Esophagus (tissue), 2 donors: ENCODE measurements around the gene ERBB4. TPM values are rescaled to one million over a fixed set of nuclear protein-coding genes. Genes with fewer than 3 reads are reported as not detected.

Experiments used
- H3K27ac ChIP-seq, 2 donors: one replicate each; pipeline ENCODE4 v1.5.1; 2013; ENCODE audit warnings: low read depth in 2 of 2, mild to moderate bottlenecking in 2 of 2, inconsistent platforms in 1 of 2, low read length in 1 of 2, moderate library complexity in 1 of 2
- H3K27me3 ChIP-seq, 2 donors: one replicate each; pipeline ENCODE4 v1.6.1; 2013; ENCODE audit warnings: low read length in 2 of 2, control low read depth in 1 of 2, mild to moderate bottlenecking in 1 of 2; ENCODE audit not compliant: insufficient read depth in 2 of 2, control insufficient read depth in 1 of 2
- H3K36me3 ChIP-seq, 2 donors: one replicate each; pipeline ENCODE4 v1.6.1; 2013; ENCODE audit warnings: low read length in 1 of 2; ENCODE audit not compliant: control insufficient read depth in 2 of 2, insufficient read depth in 2 of 2
- H3K4me1 ChIP-seq, 2 donors: one replicate each; pipeline ENCODE4 v1.6.1; 2013; ENCODE audit warnings: low read length in 1 of 2; ENCODE audit not compliant: control insufficient read depth in 2 of 2, insufficient read depth in 2 of 2
- H3K4me3 ChIP-seq, 2 donors: one replicate each; pipeline ENCODE4 v1.5.1; 2013; ENCODE audit warnings: low read length in 2 of 2, mild to moderate bottlenecking in 2 of 2, low read depth in 1 of 2, moderate library complexity in 1 of 2
- H3K9me3 ChIP-seq, 2 donors: one replicate each; pipeline ENCODE4 v1.6.1; 2013; ENCODE audit warnings: mild to moderate bottlenecking in 2 of 2, low read depth in 1 of 2, low read length in 1 of 2, moderate library complexity in 1 of 2; ENCODE audit not compliant: control insufficient read depth in 2 of 2, insufficient read depth in 1 of 2
- WGBS, 2 donors: extraction: QIAGEN DNeasy Blood & Tissue Kit; methylation state at CpG; one replicate each; pipeline ENCODE4 v1.1.7; 2013; 5-methylcytosine and 5-hydroxymethylcytosine counted together
- polyA plus RNA-seq, 2 donors: library from polyadenylated mRNA; stranded (reverse); fragments of 200-250 nt; gene quantifications; one replicate each; pipeline ENCODE4 v1.2.3, GENCODE V29; 2013
- donor health status: healthy with polysubstance abuse.
- donor health status: Bipolar disorder and iron deficiency.

Gene ERBB4
- polyA plus RNA-seq, 2 donors = under 0.01 to 0.06 TPM

GRCh38 chr2:211503198-211503597 is 1035.4 kb downstream of the ERBB4 start:
- Histone ChIP-seq H3K36me3 (no peaks in the 10 kb centered on the region), H3K27ac (no peak overlapping the region), H3K4me3 (no peak overlapping the region), H3K9me3 (peaks cover 0 to 5% of the 10 kb centered on the region in 2 donors), H3K4me1 (no peaks in the 10 kb centered on the region), H3K27me3 (no peaks in the 10 kb centered on the region)
- WGBS, 2 donors = 91 to 98% methylated on average over 4 of the region's 4 CpGs

GRCh38 chr2:211498551-211499205 is 1039.9 kb downstream of the ERBB4 start:
- no peak overlapping the region for H3K27ac ChIP-seq
- H3K4me3 ChIP-seq = no peak overlapping the region
- no peaks in the 10 kb centered on the region for H3K36me3 ChIP-seq
- 33 to 47% methylated on average over 3 of the region's 3 CpGs for WGBS, 2 donors
- peaks cover 0 to 5% of the 10 kb centered on the region in 2 donors for H3K9me3 ChIP-seq
- H3K4me1 ChIP-seq = no peaks in the 10 kb centered on the region
- no peaks in the 10 kb centered on the region for H3K27me3 ChIP-seq

DNA sequence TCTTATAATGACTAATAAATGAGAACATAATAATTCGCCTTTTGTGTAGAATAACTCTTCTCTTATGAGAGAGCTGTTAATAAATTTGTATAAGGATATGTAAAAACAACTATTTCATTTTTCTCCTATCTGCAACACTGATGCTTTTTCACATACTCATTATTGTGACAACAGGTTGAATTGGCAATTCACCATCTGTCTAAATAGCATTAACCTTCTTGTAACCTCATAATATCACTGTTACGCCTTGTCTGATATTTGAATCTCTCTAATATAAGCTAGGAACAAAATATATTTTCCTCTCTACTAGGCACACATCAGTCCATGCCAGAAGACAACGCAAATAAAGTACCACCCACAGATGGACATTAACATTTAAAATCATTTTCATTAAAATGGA is 1043.3 kb downstream of the ERBB4 start:
- Histone ChIP-seq H3K4me1 (no peaks in the 10 kb centered on the region), H3K27me3 (no peaks in the 10 kb centered on the region), H3K4me3 (no peak overlapping the region), H3K27ac (no peak overlapping the region), H3K9me3 (no peaks in the 10 kb centered on the region), H3K36me3 (no peaks in the 10 kb centered on the region)
- 87 to 91% methylated on average over 3 of the region's 3 CpGs for WGBS, 2 donors

GRCh38 chr2:211494536-211494935 is 1044.1 kb downstream of the ERBB4 start:
- no peak overlapping the region for H3K4me3 ChIP-seq

DNA sequence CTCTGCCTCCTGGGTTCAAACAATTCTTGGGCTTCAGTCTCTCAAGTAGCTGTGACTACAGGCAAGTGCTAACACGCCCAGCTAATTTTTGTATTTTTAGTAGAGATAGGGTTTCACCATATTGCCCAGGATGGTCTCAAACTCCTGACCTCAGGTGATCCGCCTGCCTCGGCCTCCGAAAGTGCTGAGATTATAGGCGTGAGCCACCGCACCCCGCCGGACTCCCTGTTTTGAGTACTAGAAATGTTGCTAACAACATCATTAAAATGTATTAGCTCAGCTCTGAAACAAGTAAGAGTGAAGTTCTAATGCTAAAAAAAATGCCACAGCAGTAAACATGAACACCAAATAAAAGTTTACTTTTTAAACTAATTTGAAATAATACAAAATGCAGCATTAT is 1044.5 kb downstream of the ERBB4 start:
- 91 to 96% methylated on average over 8 of the region's 8 CpGs for WGBS, 2 donors
- no peaks in the 10 kb centered on the region for H3K9me3 ChIP-seq

More at GRCh38 chr2:211494536-211494935, 1044.1 kb downstream of the ERBB4 start:
- no peaks in the 10 kb centered on the region for H3K27me3 ChIP-seq
- 50 to 59% methylated on average over 3 of the region's 3 CpGs for WGBS, 2 donors
- H3K36me3 ChIP-seq = no peaks in the 10 kb centered on the region
- no peaks in the 10 kb centered on the region for H3K4me1 ChIP-seq
- H3K27ac ChIP-seq = no peak overlapping the region
- no peaks in the 10 kb centered on the region for H3K9me3 ChIP-seq

GRCh38 chr2:211487733-211488132 is 1050.9 kb downstream of the ERBB4 start:
- H3K9me3 ChIP-seq = no peaks in the 10 kb centered on the region
- 37 to 51% methylated on average over 2 of the region's 2 CpGs for WGBS, 2 donors
- H3K36me3 ChIP-seq = no peaks in the 10 kb centered on the region
- H3K27ac ChIP-seq = no peak overlapping the region
- H3K27me3 ChIP-seq = no peaks in the 10 kb centered on the region
- no peaks in the 10 kb centered on the region for H3K4me1 ChIP-seq
- H3K4me3 ChIP-seq = no peak overlapping the region

More for the DNA sequence above, 1044.5 kb downstream of the ERBB4 start:
- Histone ChIP-seq H3K4me3 (no peak overlapping the region), H3K4me1 (no peaks in the 10 kb centered on the region), H3K36me3 (no peaks in the 10 kb centered on the region), H3K27me3 (no peaks in the 10 kb centered on the region), H3K27ac (no peak overlapping the region)

- Histone ChIP-seq H3K4me3 (no peak overlapping the region), H3K9me3 (no peaks in the 10 kb centered on the region), H3K36me3 (no peaks in the 10 kb centered on the region), H3K4me1 (no peaks in the 10 kb centered on the region), H3K27me3 (no peaks in the 10 kb centered on the region), H3K27ac (no peak overlapping the region)
- 72 to 77% methylated on average over 3 of the region's 3 CpGs for WGBS, 2 donors
Observed at GRCh38 chr2:211479536-211480150, 1059.0 kb downstream of the ERBB4 start.

GRCh38 chr2:211477537-211478275 is 1060.9 kb downstream of the ERBB4 start:
- no peaks in the 10 kb centered on the region for H3K9me3 ChIP-seq
- no peak overlapping the region for H3K27ac ChIP-seq
- H3K27me3 ChIP-seq = no peaks in the 10 kb centered on the region
- no peak overlapping the region for H3K4me3 ChIP-seq
- no peaks in the 10 kb centered on the region for H3K4me1 ChIP-seq
- H3K36me3 ChIP-seq = no peaks in the 10 kb centered on the region
- 77 to 85% methylated on average over 2 of the region's 2 CpGs for WGBS, 2 donors

DNA sequence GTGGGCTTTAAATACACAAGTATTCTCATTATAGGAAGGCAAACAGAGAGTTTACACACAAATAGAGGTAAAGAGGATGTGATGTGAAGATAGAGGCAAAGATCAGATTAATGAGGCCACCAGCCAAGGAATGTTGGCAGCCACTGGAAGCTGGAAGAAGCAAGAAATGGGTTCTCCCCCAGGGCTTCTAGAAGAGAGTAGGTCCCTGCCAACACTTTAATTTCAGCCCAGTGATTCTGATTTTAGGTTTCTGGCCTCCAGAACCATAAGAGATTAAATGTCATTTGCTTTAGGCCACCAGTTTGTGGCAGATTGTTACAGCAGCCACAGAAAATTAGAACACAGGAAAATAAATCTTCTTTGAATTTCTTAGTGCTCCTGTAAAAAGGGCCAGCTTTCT is 1065.5 kb downstream of the ERBB4 start:
- H3K9me3 ChIP-seq = no peaks in the 10 kb centered on the region
- H3K27me3 ChIP-seq = no peaks in the 10 kb centered on the region
- no peaks in the 10 kb centered on the region for H3K36me3 ChIP-seq
- H3K4me3 ChIP-seq = no peak overlapping the region
- no peak overlapping the region for H3K27ac ChIP-seq
- no peaks in the 10 kb centered on the region for H3K4me1 ChIP-seq
